GM19023 (cell line): ENCODE results near the gene GAD2.

Experiments used
- ATAC-seq: cut with Tn5 transposase; IDR thresholded peaks from one replicate; pipeline ENCODE4 v1.9.1; 2021; ENCODE audit warnings: mild to moderate bottlenecking, moderate library complexity; ENCODE audit not compliant: unreplicated experiment

The GAD2 gene

GRCh38 chr10:26216585-26217395 lies at the start of gene GAD2:
GAD2 (plus strand) TSS chr10:26216774; CDS start chr10:26216810, 36 bp downstream.
- ATAC-seq, result no peak

- ATAC-seq, result no peak
Measured at GRCh38 chr10:26169466-26169865, 47.1 kb upstream of the GAD2 start.

- ATAC-seq, result no peak
Measured at GRCh38 chr10:26172131-26172530, 44.4 kb upstream of the GAD2 start.

GRCh38 chr10:26173837-26174236 lies 42.7 kb upstream of the GAD2 start:
- no peak for ATAC-seq

- ATAC-seq, result no peak
Measured at GRCh38 chr10:26177341-26177740, 39.2 kb upstream of the GAD2 start.

- no peak for ATAC-seq
Measured at GRCh38 chr10:26194275-26194674, 22.3 kb upstream of the GAD2 start.

GRCh38 chr10:26197248-26197647 lies 19.3 kb upstream of the GAD2 start:
- no peak for ATAC-seq

GRCh38 chr10:26198119-26198518 lies 18.5 kb upstream of the GAD2 start:
- ATAC-seq, result no peak

- no peak for ATAC-seq
Measured at GRCh38 chr10:26199841-26200240, 16.7 kb upstream of the GAD2 start.

- no peak for ATAC-seq
Measured at GRCh38 chr10:26205223-26205622, 11.4 kb upstream of the GAD2 start.

GRCh38 chr10:26211781-26212444 lies 4.7 kb upstream of the GAD2 start:
- ATAC-seq, result no peak

GRCh38 chr10:26212511-26212910 lies 4.1 kb upstream of the GAD2 start:
- no peak for ATAC-seq

- no peak for ATAC-seq
Measured at GRCh38 chr10:26213157-26213800, 3.3 kb upstream of the GAD2 start.

- no peak for ATAC-seq
Measured at GRCh38 chr10:26214004-26214403, 2.6 kb upstream of the GAD2 start.

- ATAC-seq, result no peak
Measured at GRCh38 chr10:26214551-26215395, 1.8 kb upstream of the GAD2 start.

GRCh38 chr10:26215396-26215934 lies 1.1 kb upstream of the GAD2 start:
- ATAC-seq, result no peak

GRCh38 chr10:26215935-26216584 lies 514 bp upstream of the GAD2 start:
- no peak for ATAC-seq

- no peak for ATAC-seq
Measured at GRCh38 chr10:26217396-26218086, 967 bp downstream of the GAD2 start.

GRCh38 chr10:26219676-26220075 lies 3.1 kb downstream of the GAD2 start:
- no peak for ATAC-seq

GRCh38 chr10:26220901-26221300 lies 4.3 kb downstream of the GAD2 start:
- ATAC-seq, result no peak
